Panc1 (cell line): ENCODE data around the gene ZYX. TPM values are rescaled to one million over a fixed set of nuclear protein-coding genes. Genes with fewer than 3 reads are reported as not detected.
"Not testable (repeated sequence)": the region's sequence is repeated elsewhere in the genome, so short reads cannot be mapped to it uniquely, and the experiment has no call there.

ENCODE experiments used
- ATAC-seq: fragments of 200-7000 bp; cut with Tn5 transposase; 2 replicates; pipeline ENCODE4 v1.9.1; 2020; ENCODE audit warnings: mild to moderate bottlenecking, moderate library complexity
- BruUV-seq: library from RNA; stranded (reverse); fragments of 400-500 nt; replicated peaks from 2 replicates; lab custom pipeline; 2021; lab: Mats Ljungman, UMichigan
- CTCF ChIA-PET: fragments of 300-600 bp; sonication (Branson Sonifier 250); formaldehyde crosslinking; loops from one replicate; lab custom pipeline; 2022; ENCODE audit warnings: antibody characterized with exemption; lab: Charles Lee
- POLR2A ChIA-PET: fragments of 300-600 bp; sonication (Branson Sonifier 250); formaldehyde crosslinking; loops from one replicate; lab custom pipeline; 2022; ENCODE audit warnings: antibody characterized with exemption; lab: Charles Lee
- DNase-seq: peaks from one replicate; pipeline ENCODE4 v3.0.0-alpha.2; 2010; ENCODE audit warnings: low read depth, low spot score
- H3K27ac ChIP-seq: 2 replicates; pipeline ENCODE4 v1.5.1; 2011; ENCODE audit warnings: mild to moderate bottlenecking, low read length, inconsistent platforms
- H3K27me3 ChIP-seq: fragments of 200-500 bp; sonication (Bioruptor generic); 2 replicates; pipeline ENCODE4 v1.6.0; 2014; ENCODE audit warnings: low read length, inconsistent platforms; ENCODE audit not compliant: control insufficient read depth, insufficient read depth
- H3K36me3 ChIP-seq: fragments of 200-500 bp; sonication (Bioruptor generic); 2 replicates; pipeline ENCODE4 v1.5.1; 2014; ENCODE audit warnings: inconsistent platforms, mild to moderate bottlenecking, low read length, moderate library complexity; ENCODE audit not compliant: control insufficient read depth, insufficient read depth
- H3K4me1 ChIP-seq: 2 replicates; pipeline ENCODE4 v1.5.1; 2011; ENCODE audit warnings: inconsistent platforms, mild to moderate bottlenecking, low read length, moderate library complexity; ENCODE audit not compliant: control insufficient read depth, insufficient read depth
- H3K4me3 ChIP-seq, 2 experiments: 2 replicates each; pipeline ENCODE4 v1.5.1; 2011 to 2012; ENCODE audit warnings: low read depth in 2 of 2, low read length in 2 of 2, mild to moderate bottlenecking in 2 of 2, inconsistent platforms in 1 of 2, moderate library complexity in 1 of 2
- H3K9me3 ChIP-seq: fragments of 200-500 bp; sonication (Bioruptor generic); 2 replicates; pipeline ENCODE4 v1.5.1; 2014; ENCODE audit warnings: low read depth, mild to moderate bottlenecking, inconsistent platforms, low read length, moderate library complexity; ENCODE audit not compliant: control insufficient read depth, insufficient read depth
- CTCF ChIP-seq: fragments of 450-650 bp; IDR thresholded peaks from 2 replicates; pipeline ENCODE4 v1.5.1; 2017; ENCODE audit warnings: mild to moderate bottlenecking
- POLR2AphosphoS5 ChIP-seq: IDR thresholded peaks from 2 replicates; pipeline ENCODE4 v1.6.1; 2012; ENCODE audit warnings: mild to moderate bottlenecking, low read depth, low read length, moderate library complexity
- REST ChIP-seq, 2 experiments: IDR thresholded peaks; 2 replicates each; pipeline ENCODE4 v1.6.1; 2011 to 2012; ENCODE audit warnings: low read depth in 2 of 2, control low read depth in 1 of 2, low read length in 1 of 2, mild to moderate bottlenecking in 1 of 2, moderate library complexity in 1 of 2; ENCODE audit not compliant: insufficient read depth in 1 of 2
- SIN3A ChIP-seq: IDR thresholded peaks from 2 replicates; pipeline ENCODE4 v1.6.1; 2012; ENCODE audit warnings: low read depth, mild to moderate bottlenecking, low read length, moderate library complexity, borderline replicate concordance; ENCODE audit not compliant: insufficient read depth
- TCF7L2 ChIP-seq: IDR thresholded peaks from 2 replicates; pipeline ENCODE4 v1.6.1; 2011; ENCODE audit warnings: mild to moderate bottlenecking, low read depth, low read length, inconsistent platforms
- in situ Hi-C: cut with HindIII; loops from 2 replicates; pipeline ENCODE4 v1.10.0; 2016; ENCODE audit warnings: low sequenced_read_pairs, low pct_unique_long_range_greater_than_20kb
- intact Hi-C: fragments of 100-400 bp; cut with micrococcal nuclease; formaldehyde crosslinking; loops from one replicate; pipeline ENCODE4 v1.10.0; 2022; ENCODE audit not compliant: unreplicated experiment
- total RNA-seq: library from RNA; stranded (reverse); gene quantifications from one replicate; pipeline ENCODE4 v1.2.1, GENCODE V29; 2021; ENCODE audit not compliant: unreplicated experiment

Gene ZYX
- total RNA-seq, 1 experiment from 2014 or later: 169 TPM

GRCh38 chr7:143401265-143401664, 20.1 kb downstream of the ZYX start:
- BruUV-seq: no TSS peak
- no peak for DNase-seq
- Histone ChIP-seq H3K36me3 (no peaks in the 10 kb centered on the region), H3K4me1 (no peaks in the 10 kb centered on the region), H3K27ac (no peak overlapping the region), H3K27me3 (peaks cover 9% of the 10 kb centered on the region), H3K9me3 (no peaks in the 10 kb centered on the region), H3K4me3 (no peak overlapping the region)
- ATAC-seq: no peak
- TF ChIP-seq CTCF (no peak), TCF7L2 (no peak), SIN3A (no peak), POLR2AphosphoS5 (no peak), REST (IDR thresholded peaks at IDR 0.05; ENCODE audit: insufficient read depth in 1 of 2, low read depth in 2 of 2, low read length in 1 of 2) (no peak)
- intact Hi-C loops (no loop called here), in situ Hi-C loops (no loop called here)
- ChIA-PET CTCF (no interaction called here), POLR2A (interaction anchor here (0.7 kb wide), 1 partner anchor 1211 kb away, joined by 3 read pairs; no protein-coding TSS in a partner anchor)

- peaks cover 12% of the 10 kb centered on the region for H3K27me3 ChIP-seq
- in situ Hi-C loops, CTCF ChIA-PET, H3K9me3 ChIP-seq, BruUV-seq, H3K36me3 ChIP-seq, H3K27ac ChIP-seq, ATAC-seq, H3K4me1 ChIP-seq, H3K4me3 ChIP-seq, POLR2A ChIA-PET, DNase-seq, intact Hi-C loops: not testable (repeated sequence)
Observed at GRCh38 chr7:143402233-143402632, 21.1 kb downstream of the ZYX start.

- in situ Hi-C loops: no loop called here
- ChIA-PET CTCF (no interaction called here), POLR2A (no interaction called here)
- H3K27ac ChIP-seq: no peak overlapping the region
- peaks cover 4% of the 10 kb centered on the region; the same call in 1 of the 2 replicates for H3K36me3 ChIP-seq
- DNase-seq: no peak
- no peak overlapping the region for H3K4me3 ChIP-seq
- intact Hi-C loops: no loop called here
- no peaks in the 10 kb centered on the region for H3K9me3 ChIP-seq
- TF ChIP-seq TCF7L2 (no peak), CTCF (no peak), REST (IDR thresholded peaks at IDR 0.05; ENCODE audit: insufficient read depth in 1 of 2, low read depth in 2 of 2, low read length in 1 of 2) (no peak), POLR2AphosphoS5 (no peak), SIN3A (no peak)
- peaks cover 15% of the 10 kb centered on the region for H3K27me3 ChIP-seq
- peaks cover 3% of the 10 kb centered on the region; the same call in 1 of the 2 replicates for H3K4me1 ChIP-seq
- no TSS peak for BruUV-seq
- no peak for ATAC-seq
Observed at GRCh38 chr7:143405173-143406001, 24.2 kb downstream of the ZYX start.
